Gastroesophageal sphincter (tissue), 3 donors: ENCODE measurements around the gene CAMK2N1.

Source experiments
- CTCF ChIP-seq, 4 experiments: fragments of 200-600 bp in 2 of 4; fragments of 450-650 bp in 2 of 4; sonication (generic) in 1 of 4; IDR thresholded peaks; one replicate each; pipeline ENCODE4 v1.5.1; 2017 to 2019; ENCODE audit warnings: antibody characterized with exemption in 4 of 4, mild to moderate bottlenecking in 2 of 4, moderate library complexity in 2 of 4
- POLR2A ChIP-seq, 2 donors: fragments of 450-650 bp; IDR thresholded peaks; one replicate each; pipeline ENCODE4 v1.6.1; 2017; ENCODE audit warnings: antibody characterized with exemption in 2 of 2, mild to moderate bottlenecking in 2 of 2, moderate library complexity in 1 of 2

GRCh38 chr1:20470194-20470593, 15.8 kb downstream of the CAMK2N1 start:
- TF ChIP-seq CTCF (IDR thresholded peaks at IDR 0.05) (no peak), POLR2A (IDR thresholded peaks at IDR 0.05) (no peak)
